Endodermal cell (in vitro differentiated cells): ENCODE data around the gene FAM98B. TPM values are rescaled to one million over a fixed set of nuclear protein-coding genes. Genes with fewer than 3 reads are reported as not detected.

Experiments used
- DNase-seq: peaks from one replicate; pipeline ENCODE4 v3.0.0-alpha.2; 2017
- H3K27ac ChIP-seq: 2 replicates; pipeline ENCODE4 v1.5.1; 2013; ENCODE audit warnings: mild to moderate bottlenecking, low read depth, low read length, moderate library complexity
- H3K27me3 ChIP-seq: 2 replicates; pipeline ENCODE4 v1.6.1; 2013; ENCODE audit warnings: mild to moderate bottlenecking, low read length, moderate library complexity; ENCODE audit not compliant: insufficient read depth, control insufficient read depth, poor library complexity, severe bottlenecking
- H3K36me3 ChIP-seq: 2 replicates; pipeline ENCODE4 v1.7.0; 2013; ENCODE audit warnings: mild to moderate bottlenecking, low read length, moderate library complexity; ENCODE audit not compliant: control insufficient read depth, insufficient read depth
- H3K4me1 ChIP-seq: one replicate; pipeline ENCODE4 v1.7.0; 2013; ENCODE audit warnings: low read length; ENCODE audit not compliant: control insufficient read depth, insufficient read depth
- H3K4me3 ChIP-seq: 2 replicates; pipeline ENCODE4 v1.5.1; 2013; ENCODE audit warnings: mild to moderate bottlenecking, low read length, moderate library complexity
- H3K9ac ChIP-seq: 2 replicates; pipeline ENCODE4 v1.6.1; 2013; ENCODE audit warnings: mild to moderate bottlenecking, low read length, moderate library complexity; ENCODE audit not compliant: poor library complexity, severe bottlenecking; ENCODE audit errors: extremely low read depth
- H3K9me3 ChIP-seq: 2 replicates; pipeline ENCODE4 v1.6.1; 2013; ENCODE audit warnings: mild to moderate bottlenecking, low read length, moderate library complexity; ENCODE audit not compliant: control insufficient read depth
- H3K27ac Mint-ChIP-seq: 2 replicates; pipeline ENCODE4 v1.8.0; 2020; ENCODE audit warnings: mixed read lengths
- H3K27me3 Mint-ChIP-seq: 2 replicates; pipeline ENCODE4 v1.8.0; 2021; ENCODE audit warnings: mild to moderate bottlenecking, mixed read lengths; ENCODE audit not compliant: insufficient read depth
- H3K36me3 Mint-ChIP-seq: 2 replicates; pipeline ENCODE4 v1.8.0; 2020; ENCODE audit warnings: low read depth, mixed read lengths
- H3K4me1 Mint-ChIP-seq: 2 replicates; pipeline ENCODE4 v1.8.0; 2020; ENCODE audit warnings: mixed read lengths
- H3K4me3 Mint-ChIP-seq: 2 replicates; pipeline ENCODE4 v1.8.0; 2020; ENCODE audit warnings: mild to moderate bottlenecking, moderate library complexity, mixed read lengths
- H3K9me3 Mint-ChIP-seq: 2 replicates; pipeline ENCODE4 v1.8.0; 2020; ENCODE audit warnings: mild to moderate bottlenecking, mixed read lengths
- CTCF ChIP-seq: fragments of 200-600 bp; sonication (generic); conservative IDR thresholded peaks from 2 replicates; pipeline ENCODE4 v1.5.0; 2021; ENCODE audit warnings: antibody characterized with exemption, mild to moderate bottlenecking
- WGBS, 2 experiments: methylation state at CpG; one replicate each; pipeline versions ENCODE4 v1.1.5 to v1.1.7; 2013; ENCODE audit warnings: missing lambda C conversion rate in 2 of 2, mixed read lengths in 1 of 2; ENCODE audit not compliant: insufficient coverage in 1 of 2, insufficient read length in 1 of 2; 5-methylcytosine and 5-hydroxymethylcytosine counted together
- total RNA-seq, 2 donors: library from RNA; stranded (reverse); fragmentation: NEBNext Ultra II Directional in 1 of 2; extraction: Animal tissue kit (Norgen Biotek cat#: 25700) in 1 of 2; gene quantifications; 2 replicates in 1 of 2; 3 replicates in 1 of 2; pipeline ENCODE4 v1.2.1, GENCODE V29; 2021

Gene FAM98B
- total RNA-seq, 2 donors from 2014 or later: 54.3 to 55.9 TPM

DNA sequence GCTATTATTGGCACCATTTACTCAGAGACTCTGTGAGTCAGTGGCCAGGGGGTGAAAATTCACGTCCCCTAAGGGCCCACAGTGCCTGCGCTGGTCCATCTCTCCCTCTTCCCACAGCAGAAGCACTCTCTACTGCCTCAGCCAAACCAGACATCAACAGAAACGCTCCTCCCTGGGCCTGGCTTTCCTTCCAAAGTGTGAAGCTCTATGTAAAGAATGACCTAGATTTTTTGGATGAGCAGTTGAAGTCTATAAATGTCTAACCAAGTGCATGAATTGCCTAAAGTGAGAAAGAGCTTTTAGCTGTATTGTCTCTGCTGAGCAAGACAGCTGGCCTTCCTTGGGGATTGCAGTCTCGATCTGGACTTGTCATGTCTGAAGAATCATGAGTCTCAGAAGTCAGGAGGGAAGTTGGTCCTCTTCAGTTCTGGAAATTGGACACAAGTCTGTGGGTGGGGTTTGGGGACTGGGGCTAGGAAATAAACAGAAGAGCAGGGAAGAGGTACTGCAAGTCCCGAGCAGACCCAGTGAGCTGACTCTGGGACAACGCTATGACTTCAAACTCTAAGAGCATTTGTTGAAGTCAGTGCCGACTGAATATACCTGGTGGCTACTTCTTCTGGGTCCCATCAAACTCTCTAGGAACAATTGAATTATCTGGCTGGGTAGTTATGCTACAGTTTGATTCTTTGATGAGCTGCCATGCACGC is 81.7 kb downstream of the FAM98B start:
- Histone ChIP-seq H3K27me3 (peaks cover 64% of the 10 kb centered on the region), H3K36me3 (no peaks in the 10 kb centered on the region), H3K4me3 (no peak overlapping the region), H3K9ac (no peak overlapping the region), H3K4me1 (peaks cover 4% of the 10 kb centered on the region), H3K9me3 (no peaks in the 10 kb centered on the region), H3K27ac (no peak overlapping the region)
- H3K4me3 Mint-ChIP-seq: no peak overlapping the region
- no peak overlapping the region for H3K27ac Mint-ChIP-seq
- peaks cover 70% of the 10 kb centered on the region for H3K27me3 Mint-ChIP-seq
- TF ChIP-seq CTCF: no peak
- peaks cover 6% of the 10 kb centered on the region for H3K36me3 Mint-ChIP-seq
- no peaks in the 10 kb centered on the region for H3K9me3 Mint-ChIP-seq
- DNase-seq: no peak
- H3K4me1 Mint-ChIP-seq: peaks cover 10% of the 10 kb centered on the region
- WGBS, 2 experiments: 96 to 98% methylated on average over 4 to 8 of the region's 8 CpGs

DNA sequence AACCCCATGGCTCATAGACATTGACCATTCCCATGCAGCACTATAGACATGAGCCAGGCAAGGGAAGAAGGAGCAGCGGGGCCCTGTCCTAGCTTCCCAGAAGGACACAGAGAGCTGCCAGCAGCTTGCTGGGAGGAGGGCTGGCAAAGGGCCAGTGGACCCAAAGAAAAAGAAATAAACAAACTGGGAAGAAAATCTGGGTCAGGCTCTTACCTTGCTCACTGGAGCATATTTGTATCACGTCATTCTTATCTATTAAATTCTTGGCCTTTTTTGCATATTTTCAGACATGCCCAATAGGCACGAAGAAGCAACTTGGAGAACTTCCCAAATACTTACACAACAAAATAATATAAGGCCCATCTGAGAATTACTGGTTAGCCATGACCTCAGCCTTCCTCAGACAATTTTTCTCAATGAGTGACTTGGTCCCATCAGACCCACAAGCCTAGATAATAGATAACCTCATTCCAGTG is 82.3 kb downstream of the FAM98B start:
- peaks cover 11% of the 10 kb centered on the region for H3K4me1 Mint-ChIP-seq
- Histone ChIP-seq H3K9me3 (no peaks in the 10 kb centered on the region), H3K4me3 (no peak overlapping the region), H3K9ac (no peak overlapping the region), H3K4me1 (peaks cover 4% of the 10 kb centered on the region), H3K36me3 (no peaks in the 10 kb centered on the region), H3K27me3 (peaks cover 58% of the 10 kb centered on the region), H3K27ac (no peak overlapping the region)
- no peak overlapping the region for H3K4me3 Mint-ChIP-seq
- 90 to 93% methylated on average over 2 to 3 of the region's 3 CpGs for WGBS, 2 experiments
- peaks cover 6% of the 10 kb centered on the region for H3K36me3 Mint-ChIP-seq
- H3K27ac Mint-ChIP-seq: no peak overlapping the region
- no peak for DNase-seq
- peaks cover 64% of the 10 kb centered on the region for H3K27me3 Mint-ChIP-seq
- TF ChIP-seq CTCF: no peak
- no peaks in the 10 kb centered on the region for H3K9me3 Mint-ChIP-seq

Other genes with a start within 250 kb of the FAM98B start
- 10 to 100 TPM; 50.8 to 61.7 TPM for gene SPRED1, start 201.3 kb upstream of the FAM98B start, total RNA-seq
- gene RASGRP1, start 110.7 kb downstream of the FAM98B start, total RNA-seq: 1 to 10 TPM; 7.0 to 8.8 TPM